Tibial artery (tissue), 4 donors: ENCODE data around the gene ZNF428.

Experiments
- DNase-seq, 2 donors: peaks; one replicate each; pipeline ENCODE4 v3.0.0-alpha.2; 2019
- H3K27ac ChIP-seq, 2 donors: fragments of 200-600 bp; sonication (generic) in 1 of 2; 1 replicate in 1 of 2; 2 replicates in 1 of 2; pipeline ENCODE4 v1.5.1; 2018 to 2019; ENCODE audit warnings: mild to moderate bottlenecking in 1 of 2
- H3K27me3 ChIP-seq, 2 donors: fragments of 200-600 bp; sonication (generic) in 1 of 2; one replicate each; pipeline versions ENCODE4 v1.5.1 to v1.6.0; 2016 to 2019
- H3K36me3 ChIP-seq, 3 donors: fragments of 200-600 bp; sonication (generic) in 2 of 3; one replicate each; pipeline ENCODE4 v1.5.1; 2016 to 2019; ENCODE audit warnings: mild to moderate bottlenecking in 2 of 3
- H3K4me1 ChIP-seq, 4 donors: fragments of 200-600 bp; sonication (generic) in 2 of 4; 1 replicate in 3 of 4; 2 replicates in 1 of 4; pipeline ENCODE4 v1.5.1; 2016 to 2019
- H3K4me3 ChIP-seq, 2 donors: fragments of 200-600 bp; sonication (generic) in 1 of 2; 1 replicate in 1 of 2; 2 replicates in 1 of 2; pipeline ENCODE4 v1.5.1; 2018 to 2019; ENCODE audit warnings: mild to moderate bottlenecking in 2 of 2
- H3K9me3 ChIP-seq, 3 donors: fragments of 200-600 bp; sonication (generic) in 1 of 3; one replicate each; pipeline ENCODE4 v1.5.1; 2016 to 2019
- intact Hi-C: fragments of 100-400 bp; cut with DNase I; formaldehyde crosslinking; loops from one replicate; pipeline ENCODE4 v1.15.0; 2023; ENCODE audit warnings: low total_unique reads
- TF ChIP-seq, protein P1 (sequence below), 2 experiments: fragments of 200-600 bp in 1 of 2; fragments of 450-650 bp in 1 of 2; IDR thresholded peaks; one replicate each; pipeline ENCODE4 v1.5.1; 2017 to 2019; ENCODE audit warnings: antibody characterized with exemption in 2 of 2, mild to moderate bottlenecking in 1 of 2, moderate library complexity in 1 of 2

ZNF428 gene

DNA sequence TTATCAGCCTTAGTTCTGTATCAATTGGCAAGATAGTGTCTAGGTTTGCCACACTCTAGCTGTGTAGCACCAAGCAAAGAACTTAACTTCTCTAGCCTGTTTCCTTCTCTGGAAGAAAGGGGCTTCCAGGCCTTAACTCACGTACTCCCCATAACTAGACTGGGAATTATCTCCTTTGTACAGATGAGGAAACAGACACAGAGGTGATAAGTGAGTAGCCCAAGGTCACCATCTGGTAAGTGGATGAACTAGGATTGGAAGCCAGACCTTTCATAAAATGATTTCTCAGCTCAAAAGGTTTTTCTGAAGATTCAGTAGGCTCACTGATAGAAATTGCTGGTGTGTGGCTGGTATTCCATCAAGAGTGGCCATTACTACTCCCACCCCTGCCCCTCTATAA is 3.1 kb downstream of the ZNF428 start:
- DNase-seq, result no peak
- Histone ChIP-seq H3K27me3 (no peaks in the 10 kb centered on the region), H3K27ac (no peak overlapping the region), H3K9me3 (no peaks in the 10 kb centered on the region), H3K36me3 (peaks cover 18 to 32% (median 31%) of the 10 kb centered on the region in 3 donors), H3K4me1 (peaks cover 0 to 16% (median 5%) of the 10 kb centered on the region in 4 donors), H3K4me3 (no peak overlapping the region)
- TF ChIP-seq, protein P1, sequence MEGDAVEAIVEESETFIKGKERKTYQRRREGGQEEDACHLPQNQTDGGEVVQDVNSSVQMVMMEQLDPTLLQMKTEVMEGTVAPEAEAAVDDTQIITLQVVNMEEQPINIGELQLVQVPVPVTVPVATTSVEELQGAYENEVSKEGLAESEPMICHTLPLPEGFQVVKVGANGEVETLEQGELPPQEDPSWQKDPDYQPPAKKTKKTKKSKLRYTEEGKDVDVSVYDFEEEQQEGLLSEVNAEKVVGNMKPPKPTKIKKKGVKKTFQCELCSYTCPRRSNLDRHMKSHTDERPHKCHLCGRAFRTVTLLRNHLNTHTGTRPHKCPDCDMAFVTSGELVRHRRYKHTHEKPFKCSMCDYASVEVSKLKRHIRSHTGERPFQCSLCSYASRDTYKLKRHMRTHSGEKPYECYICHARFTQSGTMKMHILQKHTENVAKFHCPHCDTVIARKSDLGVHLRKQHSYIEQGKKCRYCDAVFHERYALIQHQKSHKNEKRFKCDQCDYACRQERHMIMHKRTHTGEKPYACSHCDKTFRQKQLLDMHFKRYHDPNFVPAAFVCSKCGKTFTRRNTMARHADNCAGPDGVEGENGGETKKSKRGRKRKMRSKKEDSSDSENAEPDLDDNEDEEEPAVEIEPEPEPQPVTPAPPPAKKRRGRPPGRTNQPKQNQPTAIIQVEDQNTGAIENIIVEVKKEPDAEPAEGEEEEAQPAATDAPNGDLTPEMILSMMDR (IDR thresholded peaks at IDR 0.05), result no peak
- intact Hi-C loops, result no loop called here

DNA sequence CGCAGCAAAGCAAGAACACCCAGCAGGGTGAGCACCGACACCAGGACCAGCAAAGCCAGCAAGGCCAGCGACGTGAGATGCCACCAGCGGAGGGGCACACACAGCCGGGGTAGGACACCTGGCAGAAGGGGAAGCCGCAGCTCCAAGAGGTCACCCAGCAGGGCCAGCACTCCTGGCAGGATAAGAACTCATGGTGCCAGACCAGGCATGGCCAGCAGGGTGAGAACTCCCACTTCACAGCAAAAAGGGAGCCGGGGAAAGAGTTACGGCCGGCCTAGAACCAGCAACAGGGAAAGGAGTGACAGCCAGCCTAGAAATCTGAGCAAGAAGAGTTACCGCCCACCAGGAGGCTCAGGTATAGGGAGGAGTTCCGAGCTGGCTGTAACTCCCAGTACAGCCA is 7.1 kb downstream of the ZNF428 start:
- H3K9me3 ChIP-seq, result no peaks in the 10 kb centered on the region
- H3K27ac ChIP-seq, result no peak overlapping the region
- H3K27me3 ChIP-seq, result no peaks in the 10 kb centered on the region
- peaks cover 25 to 50% (median 39%) of the 10 kb centered on the region in 3 donors for H3K36me3 ChIP-seq
- H3K4me3 ChIP-seq, result no peak overlapping the region
- H3K4me1 ChIP-seq, result no peaks in the 10 kb centered on the region
- intact Hi-C loops, result no loop called here
- TF ChIP-seq, protein P1 (IDR thresholded peaks at IDR 0.05), result no peak
- no peak for DNase-seq

DNA sequence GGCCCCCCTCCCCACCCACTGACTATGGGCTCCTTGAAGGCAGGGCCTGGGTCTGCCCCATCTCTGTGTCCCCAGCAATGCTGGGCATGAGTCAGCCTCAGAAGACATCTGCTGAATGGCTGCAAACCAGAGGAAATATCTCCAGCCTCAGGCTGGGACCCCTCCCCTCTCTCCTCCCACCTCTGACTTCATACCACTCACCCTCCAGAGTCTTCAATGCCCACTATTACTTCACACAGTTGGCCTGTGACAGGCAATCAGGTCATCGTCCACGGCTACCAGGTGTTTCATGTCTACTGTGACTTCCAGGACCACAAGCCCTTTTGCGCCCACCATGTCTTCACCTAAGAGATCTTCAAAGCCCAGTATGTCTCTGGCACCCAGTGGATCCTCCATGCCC is 7.6 kb downstream of the ZNF428 start, which contains the start of gene SRRM5:
Gene SRRM5, plus strand, starts transcription at position 301 of the 400 bp plus-strand sequence. Its CDS starts 34 bp downstream, at position 335.
- intact Hi-C loops, result no loop called here
- H3K36me3 ChIP-seq, result peaks cover 28 to 52% (median 43%) of the 10 kb centered on the region in 3 donors
- H3K27me3 ChIP-seq, result no peaks in the 10 kb centered on the region
- H3K9me3 ChIP-seq, result no peaks in the 10 kb centered on the region
- no peak within 1 kb of the TSS for H3K27ac ChIP-seq
- DNase-seq, result no peak
- TF ChIP-seq, protein P1 (IDR thresholded peaks at IDR 0.05), result no peak
- H3K4me1 ChIP-seq, result no peaks in the 10 kb centered on the region
- H3K4me3 ChIP-seq, result no peak within 1 kb of the TSS

DNA sequence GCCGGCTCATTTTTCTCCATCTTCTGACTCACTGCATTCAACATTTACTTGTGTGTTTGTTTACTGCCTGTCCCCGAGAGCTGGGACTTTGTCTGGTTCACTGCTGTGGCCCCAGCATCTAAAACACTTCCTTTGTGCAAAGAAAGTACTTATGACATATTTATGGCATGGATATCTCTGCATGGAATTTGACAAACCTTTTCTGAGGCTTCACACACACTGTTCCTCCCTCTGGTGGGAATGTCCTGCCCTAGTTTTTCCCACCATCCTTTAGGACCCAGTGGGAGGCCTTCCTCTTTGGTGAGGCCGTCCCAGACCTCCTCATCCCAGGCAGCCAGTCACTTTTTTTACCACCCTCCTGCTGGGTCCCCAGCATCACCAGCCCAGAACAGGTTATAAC is 8.9 kb downstream of the ZNF428 start:
- peaks cover 31 to 52% (median 43%) of the 10 kb centered on the region in 3 donors for H3K36me3 ChIP-seq
- DNase-seq, result no peak
- H3K27ac ChIP-seq, result no peak overlapping the region
- no peaks in the 10 kb centered on the region for H3K9me3 ChIP-seq
- H3K27me3 ChIP-seq, result no peaks in the 10 kb centered on the region
- intact Hi-C loops, result no loop called here
- TF ChIP-seq, protein P1 (IDR thresholded peaks at IDR 0.05), result no peak
- H3K4me3 ChIP-seq, result no peak overlapping the region
- H3K4me1 ChIP-seq, result no peaks in the 10 kb centered on the region

DNA sequence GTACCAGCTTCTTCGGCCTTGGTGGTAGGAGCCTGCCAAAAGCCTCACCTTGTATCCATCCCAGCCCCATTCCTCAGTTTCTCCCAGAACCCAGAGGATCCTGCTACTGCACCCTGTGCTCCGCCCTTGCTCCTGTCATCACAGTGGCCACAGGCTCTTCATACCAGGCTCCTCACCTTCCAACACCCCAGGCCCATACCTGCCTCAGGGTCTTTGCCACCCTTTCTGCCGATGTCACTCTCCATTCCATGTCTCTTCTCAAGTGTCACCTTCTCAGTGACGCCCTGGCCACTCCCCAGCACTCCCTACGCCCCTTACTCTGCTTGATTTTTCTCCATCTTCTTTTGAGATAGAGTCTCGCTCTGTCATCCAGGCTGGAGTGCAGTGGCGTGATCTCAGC is 9.6 kb downstream of the ZNF428 start:
- intact Hi-C loops, result no loop called here
- H3K4me3 ChIP-seq, result no peak overlapping the region

More for the DNA sequence above, 9.6 kb downstream of the ZNF428 start:
- DNase-seq, result no peak
- TF ChIP-seq, protein P1 (IDR thresholded peaks at IDR 0.05), result no peak
- H3K36me3 ChIP-seq, result peaks cover 31 to 52% (median 43%) of the 10 kb centered on the region in 3 donors
- no peaks in the 10 kb centered on the region for H3K4me1 ChIP-seq
- no peaks in the 10 kb centered on the region for H3K27me3 ChIP-seq
- H3K9me3 ChIP-seq, result no peaks in the 10 kb centered on the region
- no peak overlapping the region for H3K27ac ChIP-seq
